ENCODE data around the gene IFT122.

IFT122 gene

GRCh38 chr3:129522953-129523352 lies 82.9 kb downstream of the IFT122 start:
- no peak for DNase-seq

GRCh38 chr3:129524081-129524480 lies 84.1 kb downstream of the IFT122 start:
- no peak for DNase-seq

- DNase-seq: no peak
Observed at GRCh38 chr3:129525341-129525968, 85.4 kb downstream of the IFT122 start.

- no peak for DNase-seq
Observed at GRCh38 chr3:129526121-129526900, 86.3 kb downstream of the IFT122 start.

GRCh38 chr3:129527262-129527661 lies 87.2 kb downstream of the IFT122 start:
- no peak for DNase-seq

- DNase-seq: no peak
Observed at GRCh38 chr3:129528589-129529100, 88.6 kb downstream of the IFT122 start, which contains the start of gene RHO. RHO (plus strand) TSS chr3:129528639; CDS start chr3:129528734, 95 bp downstream.

- DNase-seq: no peak
Observed at GRCh38 chr3:129529436-129530210, 89.6 kb downstream of the IFT122 start.

GRCh38 chr3:129530251-129530791 lies 90.3 kb downstream of the IFT122 start:
- no peak for DNase-seq

GRCh38 chr3:129530821-129531220 lies 90.8 kb downstream of the IFT122 start:
- no peak for DNase-seq

- DNase-seq: no peak
Observed at GRCh38 chr3:129531699-129532098, 91.7 kb downstream of the IFT122 start.

- no peak for DNase-seq
Observed at GRCh38 chr3:129532261-129532660, 92.2 kb downstream of the IFT122 start.

- DNase-seq: no peak
Observed at GRCh38 chr3:129533406-129533805, 93.4 kb downstream of the IFT122 start.

- no peak for DNase-seq
Observed at GRCh38 chr3:129534428-129535027, 94.5 kb downstream of the IFT122 start.

GRCh38 chr3:129535075-129535474 lies 95.1 kb downstream of the IFT122 start:
- no peak for DNase-seq

- no peak for DNase-seq
Observed at GRCh38 chr3:129536374-129536667, 96.3 kb downstream of the IFT122 start.

- DNase-seq: no peak
Observed at GRCh38 chr3:129536804-129537203, 96.8 kb downstream of the IFT122 start.

- no peak for DNase-seq
Observed at GRCh38 chr3:129539206-129539605, 99.2 kb downstream of the IFT122 start.

- DNase-seq: no peak
Observed at GRCh38 chr3:129540776-129541516, 100.9 kb downstream of the IFT122 start.

GRCh38 chr3:129542747-129543146 lies 102.7 kb downstream of the IFT122 start:
- no peak for DNase-seq

GRCh38 chr3:129543156-129543790 lies 103.2 kb downstream of the IFT122 start, which contains the start of gene H1-8:
H1-8 (plus strand) TSS chr3:129543175; CDS start chr3:129543219, 44 bp downstream.
- DNase-seq: no peak

GRCh38 chr3:129543999-129544398 lies 104.0 kb downstream of the IFT122 start:
- DNase-seq: no peak

Measured in activated gamma-delta T cell (primary cell).